BE2C (cell line): Measurements from ENCODE around the gene TAF4.

Experiments used
- DNase-seq: peaks from one replicate; pipeline ENCODE4 v3.0.0-alpha.2; 2020
- H3K27me3 ChIP-seq: fragments of 250-450 bp; sonication (Bioruptor Pico); 2 replicates; pipeline ENCODE4 v1.5.1; 2020; ENCODE audit warnings: mild to moderate bottlenecking
- H3K36me3 ChIP-seq: fragments of 250-450 bp; sonication (Bioruptor Pico); 2 replicates; pipeline ENCODE4 v1.5.1; 2020; ENCODE audit warnings: mild to moderate bottlenecking
- H3K4me1 ChIP-seq: fragments of 250-450 bp; sonication (Bioruptor Pico); 2 replicates; pipeline ENCODE4 v1.5.1; 2020
- H3K4me3 ChIP-seq: 2 replicates; pipeline ENCODE4 v1.5.1; 2011; ENCODE audit warnings: low read depth, low read length
- H3K9me3 ChIP-seq: fragments of 250-450 bp; sonication (Bioruptor Pico); 2 replicates; pipeline ENCODE4 v1.5.1; 2020
- CTCF ChIP-seq: IDR thresholded peaks from 2 replicates; pipeline ENCODE4 v1.5.1; 2012; ENCODE audit warnings: mild to moderate bottlenecking, low read depth, low read length

Gene TAF4

GRCh38 chr20:61979701-61980635, 85.7 kb downstream of the TAF4 start:
- no peaks in the 10 kb centered on the region for H3K4me1 ChIP-seq
- H3K36me3 ChIP-seq: peaks cover 29% of the 10 kb centered on the region
- H3K27me3 ChIP-seq: no peaks in the 10 kb centered on the region
- no peaks in the 10 kb centered on the region for H3K9me3 ChIP-seq
- no peak for TF ChIP-seq CTCF
- no peak for DNase-seq
- H3K4me3 ChIP-seq: no peak overlapping the region

- Histone ChIP-seq H3K4me3 (no peak overlapping the region), H3K36me3 (peaks cover 33% of the 10 kb centered on the region), H3K27me3 (no peaks in the 10 kb centered on the region), H3K9me3 (no peaks in the 10 kb centered on the region), H3K4me1 (no peaks in the 10 kb centered on the region)
- TF ChIP-seq CTCF: no peak
- no peak for DNase-seq
These were observed 86.6 kb downstream of the TAF4 start for GRCh38 chr20:61979090-61979489.

- Histone ChIP-seq H3K36me3 (peaks cover 31% of the 10 kb centered on the region), H3K9me3 (no peaks in the 10 kb centered on the region), H3K4me3 (no peak overlapping the region), H3K4me1 (no peaks in the 10 kb centered on the region), H3K27me3 (no peaks in the 10 kb centered on the region)
- TF ChIP-seq CTCF: no peak
- DNase-seq: no peak
These were observed 87.2 kb downstream of the TAF4 start for GRCh38 chr20:61978491-61978890.

- H3K27me3 ChIP-seq: no peaks in the 10 kb centered on the region
- DNase-seq: no peak
- peaks cover 42% of the 10 kb centered on the region for H3K36me3 ChIP-seq
- no peaks in the 10 kb centered on the region for H3K4me1 ChIP-seq
- no peaks in the 10 kb centered on the region for H3K9me3 ChIP-seq
- H3K4me3 ChIP-seq: no peak overlapping the region
- no peak for TF ChIP-seq CTCF
These were observed 88.3 kb downstream of the TAF4 start for GRCh38 chr20:61977419-61977786.

GRCh38 chr20:61976644-61977418, 88.8 kb downstream of the TAF4 start:
- H3K4me3 ChIP-seq: no peak overlapping the region
- H3K9me3 ChIP-seq: no peaks in the 10 kb centered on the region
- H3K4me1 ChIP-seq: no peaks in the 10 kb centered on the region
- H3K27me3 ChIP-seq: no peaks in the 10 kb centered on the region
- TF ChIP-seq CTCF: no peak
- peaks cover 45% of the 10 kb centered on the region for H3K36me3 ChIP-seq
- no peak for DNase-seq

- peaks cover 45% of the 10 kb centered on the region for H3K36me3 ChIP-seq
- no peaks in the 10 kb centered on the region for H3K4me1 ChIP-seq
- DNase-seq: no peak
- no peak for TF ChIP-seq CTCF
- no peaks in the 10 kb centered on the region for H3K27me3 ChIP-seq
- no peaks in the 10 kb centered on the region for H3K9me3 ChIP-seq
- no peak overlapping the region for H3K4me3 ChIP-seq
These were observed 89.4 kb downstream of the TAF4 start for GRCh38 chr20:61976263-61976643.
